ENCODE measurements around the gene EIF2S2.
"Not testable (repeated sequence)": the region's sequence is repeated elsewhere in the genome, so short reads cannot be mapped to it uniquely, and the experiment has no call there.

The EIF2S2 gene

DNA sequence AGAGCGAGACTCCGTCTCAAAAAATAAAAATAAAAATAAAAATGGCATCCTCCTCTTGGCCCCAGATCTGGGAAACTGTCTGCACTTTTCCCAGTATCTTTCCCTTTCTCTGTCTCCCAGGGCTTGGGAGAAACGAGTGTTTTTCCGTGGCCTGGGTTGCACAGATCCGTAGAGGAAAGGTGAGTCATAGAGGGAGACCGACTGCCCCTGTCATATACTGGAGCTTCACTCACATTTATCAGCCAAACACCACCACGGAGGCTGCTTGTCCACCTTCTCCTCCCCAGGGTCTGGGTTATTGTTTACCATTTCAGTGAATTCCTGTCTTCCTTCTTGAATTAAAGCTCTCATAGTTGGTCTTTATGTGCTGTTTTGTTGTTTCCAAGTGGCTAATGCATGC lies 31.9 kb upstream of the EIF2S2 start:
- peaks cover 3% of the 10 kb centered on the region for H3K4me1 ChIP-seq (ENCODE audit: insufficient read depth, insufficient read length)
- no peak for TF ChIP-seq ZNF274 (IDR thresholded peaks at IDR 0.05; ENCODE audit: low read depth, low read length)
- TF ChIP-seq YY1 (IDR thresholded peaks at IDR 0.05; ENCODE audit: insufficient read depth, insufficient read length) = no peak
- TF ChIP-seq SUZ12 (IDR thresholded peaks at IDR 0.05; ENCODE audit: extremely low read depth, insufficient read depth, insufficient read length) = no peak
- no peaks in the 10 kb centered on the region for H3K9me3 ChIP-seq (ENCODE audit: insufficient read depth, low read length)
- H3K27me3 ChIP-seq (ENCODE audit: insufficient read depth, insufficient read length) = no peaks in the 10 kb centered on the region
- no peak overlapping the region for H3K4me3 ChIP-seq (ENCODE audit: insufficient read length, low read depth)
- H3K36me3 ChIP-seq (ENCODE audit: insufficient read depth, insufficient read length, low read length) = no peaks in the 10 kb centered on the region
- no peak overlapping the region for H3K9ac ChIP-seq (ENCODE audit: insufficient read length, low read depth)
- no peak for DNase-seq (ENCODE audit: low read depth, low spot score)

DNA sequence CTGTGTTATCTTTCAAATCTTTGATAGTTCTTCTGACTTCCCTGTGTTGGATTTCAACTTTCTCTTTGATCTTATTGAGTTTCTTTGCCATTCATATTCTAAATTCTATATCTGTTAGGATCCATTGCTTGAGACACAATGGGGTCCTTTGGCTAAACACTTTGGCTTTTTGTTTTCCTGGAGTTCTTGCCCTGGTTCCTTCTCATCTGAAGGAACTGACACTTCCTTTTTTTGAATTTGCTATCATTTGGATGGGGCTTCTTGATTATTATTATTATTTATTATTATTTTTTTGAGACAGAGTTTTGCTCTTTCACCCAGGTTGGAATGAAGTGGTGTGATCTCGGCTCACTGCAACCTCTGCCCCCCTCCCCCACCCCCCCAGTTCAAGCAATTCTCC lies 30.1 kb upstream of the EIF2S2 start:
- H3K27me3 ChIP-seq (ENCODE audit: insufficient read depth, insufficient read length) = no peaks in the 10 kb centered on the region
- no peaks in the 10 kb centered on the region for H3K9me3 ChIP-seq (ENCODE audit: insufficient read depth, low read length)
- no peak overlapping the region for H3K9ac ChIP-seq (ENCODE audit: insufficient read length, low read depth)
- DNase-seq (ENCODE audit: low read depth, low spot score) = no peak
- H3K4me3 ChIP-seq (ENCODE audit: insufficient read length, low read depth) = no peak overlapping the region
- peaks cover 3% of the 10 kb centered on the region for H3K4me1 ChIP-seq (ENCODE audit: insufficient read depth, insufficient read length)
- TF ChIP-seq YY1 (IDR thresholded peaks at IDR 0.05; ENCODE audit: insufficient read depth, insufficient read length) = no peak
- no peaks in the 10 kb centered on the region for H3K36me3 ChIP-seq (ENCODE audit: insufficient read depth, insufficient read length, low read length)

DNA sequence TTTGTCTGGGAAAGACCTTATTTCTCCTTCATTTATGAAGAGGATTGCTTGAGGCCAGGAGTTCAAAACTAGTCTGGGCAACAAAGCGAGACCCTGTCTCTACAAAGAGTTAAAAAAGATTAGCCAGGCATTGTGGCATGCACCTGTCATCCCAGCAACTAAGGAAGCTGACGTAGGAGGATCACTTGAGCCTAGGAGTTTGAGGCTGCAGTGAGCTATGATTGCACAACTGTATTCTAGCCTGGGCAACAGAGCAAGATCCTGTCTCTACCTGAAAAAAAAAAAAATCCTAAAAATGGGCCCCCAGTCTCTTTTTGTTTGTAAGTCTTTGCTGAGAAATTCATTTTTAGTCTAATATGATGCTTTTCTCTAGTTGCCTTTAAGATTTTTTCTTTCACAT lies 29.2 kb upstream of the EIF2S2 start:
- TF ChIP-seq YY1 (IDR thresholded peaks at IDR 0.05; ENCODE audit: insufficient read depth, insufficient read length) = no peak
- no peak for TF ChIP-seq SUZ12 (IDR thresholded peaks at IDR 0.05; ENCODE audit: extremely low read depth, insufficient read depth, insufficient read length)
- no peak for TF ChIP-seq ZNF274 (IDR thresholded peaks at IDR 0.05; ENCODE audit: low read depth, low read length)
- H3K9ac ChIP-seq (ENCODE audit: insufficient read length, low read depth) = no peak overlapping the region
- no peak overlapping the region for H3K4me3 ChIP-seq (ENCODE audit: insufficient read length, low read depth)
- H3K36me3 ChIP-seq (ENCODE audit: insufficient read depth, insufficient read length, low read length) = no peaks in the 10 kb centered on the region
- H3K4me1 ChIP-seq (ENCODE audit: insufficient read depth, insufficient read length) = peaks cover 3% of the 10 kb centered on the region
- no peak for DNase-seq (ENCODE audit: low read depth, low spot score)
- no peaks in the 10 kb centered on the region for H3K27me3 ChIP-seq (ENCODE audit: insufficient read depth, insufficient read length)
- no peaks in the 10 kb centered on the region for H3K9me3 ChIP-seq (ENCODE audit: insufficient read depth, low read length)

DNA sequence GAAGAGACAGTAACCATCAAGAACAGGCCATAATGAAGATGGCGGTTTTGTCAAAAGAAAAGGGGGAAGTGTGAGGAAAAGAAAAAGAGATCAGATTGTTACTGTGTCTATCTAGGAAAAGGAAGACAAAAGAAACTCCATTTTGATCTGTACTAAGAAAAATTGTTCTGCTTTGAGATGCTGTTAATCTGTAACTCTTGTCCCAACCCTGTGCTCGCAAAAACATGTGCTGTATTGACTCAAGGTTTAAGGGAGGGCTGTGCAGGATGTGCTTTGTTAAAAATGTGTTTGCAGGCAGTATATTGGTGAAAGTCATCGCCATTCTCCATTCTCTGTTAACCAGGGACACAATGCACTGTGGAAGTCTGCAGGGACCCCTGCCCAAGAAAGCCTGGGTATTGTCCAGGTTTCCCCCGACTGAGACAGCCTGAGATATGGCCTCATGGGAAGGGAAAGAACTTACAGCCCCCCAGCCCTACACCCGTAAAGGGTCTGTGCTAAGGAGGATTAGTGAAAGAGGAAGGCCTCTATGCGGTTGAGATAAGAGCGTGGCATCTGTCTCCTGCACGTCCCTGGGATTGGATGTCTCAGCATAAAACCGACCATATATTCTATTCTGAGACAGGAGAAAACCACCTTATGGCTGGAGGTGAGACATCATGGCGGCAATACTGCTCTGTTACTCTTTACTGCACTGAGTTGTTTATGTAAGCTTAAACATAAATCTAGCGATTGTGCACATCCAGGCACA lies 23.7 kb upstream of the EIF2S2 start:
- H3K27me3 ChIP-seq (ENCODE audit: insufficient read depth, insufficient read length); H3K4me1 ChIP-seq (ENCODE audit: insufficient read depth, insufficient read length); H3K36me3 ChIP-seq (ENCODE audit: insufficient read depth, insufficient read length, low read length); H3K9ac ChIP-seq (ENCODE audit: insufficient read length, low read depth); DNase-seq (ENCODE audit: low read depth, low spot score); H3K4me3 ChIP-seq (ENCODE audit: insufficient read length, low read depth): not testable (repeated sequence)
- peaks cover 10% of the 10 kb centered on the region; the same call in 1 of the 2 replicates for H3K9me3 ChIP-seq (ENCODE audit: insufficient read depth, low read length)

DNA sequence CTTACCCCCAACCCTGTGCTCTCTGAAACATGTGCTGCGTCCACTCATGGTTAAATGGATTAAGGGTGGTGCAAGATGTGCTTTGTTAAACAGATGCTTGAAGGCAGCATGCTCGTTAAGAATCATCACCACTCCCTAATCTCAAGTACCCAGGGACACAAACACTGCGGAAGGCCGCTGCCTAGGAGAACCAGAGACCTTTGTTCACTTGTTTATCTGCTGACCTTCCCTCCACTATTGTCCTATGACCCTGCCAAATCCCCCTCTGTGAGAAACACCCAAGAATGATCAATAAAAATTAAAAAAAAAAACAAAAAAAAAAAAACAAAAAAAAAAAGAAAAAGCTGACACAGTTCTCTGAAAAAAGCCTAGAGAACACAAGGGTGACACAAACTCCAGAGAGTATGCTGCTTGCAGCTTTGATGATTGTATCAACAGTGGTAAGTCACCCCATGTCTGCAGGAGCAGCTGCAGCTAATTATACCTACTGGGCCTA lies 21.4 kb upstream of the EIF2S2 start:
- not testable (repeated sequence) for H3K27me3 ChIP-seq (ENCODE audit: insufficient read depth, insufficient read length); H3K36me3 ChIP-seq (ENCODE audit: insufficient read depth, insufficient read length, low read length); DNase-seq (ENCODE audit: low read depth, low spot score); H3K4me3 ChIP-seq (ENCODE audit: insufficient read length, low read depth); H3K4me1 ChIP-seq (ENCODE audit: insufficient read depth, insufficient read length); H3K9ac ChIP-seq (ENCODE audit: insufficient read length, low read depth)
- H3K9me3 ChIP-seq (ENCODE audit: insufficient read depth, low read length) = peaks cover 10% of the 10 kb centered on the region; the same call in 1 of the 2 replicates

DNA sequence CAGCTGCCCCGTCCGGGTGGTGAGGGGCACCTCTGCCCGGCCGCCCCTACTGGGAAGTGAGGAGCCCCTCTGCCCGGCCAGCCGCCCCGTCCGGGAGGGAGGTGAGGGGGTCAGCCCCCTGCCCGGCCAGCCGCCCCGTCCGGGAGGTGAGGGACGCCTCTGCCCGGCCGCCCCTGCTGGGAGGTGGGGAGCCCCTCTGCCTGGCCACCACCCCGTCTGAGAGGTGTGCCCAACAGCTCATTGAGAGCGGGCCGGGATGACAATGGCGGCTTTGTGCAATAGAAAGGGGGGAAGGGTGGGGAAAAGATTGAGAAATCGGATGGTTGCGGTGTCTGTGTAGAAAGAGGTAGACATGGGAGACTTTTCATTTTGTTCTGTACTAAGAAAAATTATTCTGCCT lies 20.9 kb upstream of the EIF2S2 start:
- not testable (repeated sequence) for H3K27me3 ChIP-seq (ENCODE audit: insufficient read depth, insufficient read length); H3K9ac ChIP-seq (ENCODE audit: insufficient read length, low read depth); DNase-seq (ENCODE audit: low read depth, low spot score); H3K4me1 ChIP-seq (ENCODE audit: insufficient read depth, insufficient read length); H3K4me3 ChIP-seq (ENCODE audit: insufficient read length, low read depth); H3K36me3 ChIP-seq (ENCODE audit: insufficient read depth, insufficient read length, low read length)
- peaks cover 10% of the 10 kb centered on the region; the same call in 1 of the 2 replicates for H3K9me3 ChIP-seq (ENCODE audit: insufficient read depth, low read length)

DNA sequence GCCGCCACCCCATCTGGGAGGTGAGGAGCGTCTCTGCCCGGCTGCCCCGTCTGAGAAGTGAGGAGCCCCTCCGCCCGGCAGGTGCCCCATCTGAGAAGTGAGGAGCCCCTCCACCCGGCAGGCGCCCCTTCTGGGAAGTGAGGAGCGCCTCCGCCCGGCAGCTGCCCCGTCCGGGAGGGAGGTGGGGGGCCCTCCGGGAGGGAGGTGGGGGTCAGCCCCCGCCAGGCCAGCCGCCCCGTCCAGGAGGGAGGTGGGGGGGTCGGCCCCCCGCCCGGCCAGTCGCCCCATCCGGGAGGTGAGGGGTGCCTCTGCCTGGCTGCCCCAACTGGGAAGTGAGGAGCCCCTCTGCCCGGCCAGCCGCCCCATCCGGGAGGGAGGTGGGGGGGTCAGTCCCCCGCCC lies 20.4 kb upstream of the EIF2S2 start:
- peaks cover 10% of the 10 kb centered on the region; the same call in 1 of the 2 replicates for H3K9me3 ChIP-seq (ENCODE audit: insufficient read depth, low read length)
- H3K4me1 ChIP-seq (ENCODE audit: insufficient read depth, insufficient read length); H3K9ac ChIP-seq (ENCODE audit: insufficient read length, low read depth); H3K27me3 ChIP-seq (ENCODE audit: insufficient read depth, insufficient read length); DNase-seq (ENCODE audit: low read depth, low spot score); H3K4me3 ChIP-seq (ENCODE audit: insufficient read length, low read depth); H3K36me3 ChIP-seq (ENCODE audit: insufficient read depth, insufficient read length, low read length): not testable (repeated sequence)

DNA sequence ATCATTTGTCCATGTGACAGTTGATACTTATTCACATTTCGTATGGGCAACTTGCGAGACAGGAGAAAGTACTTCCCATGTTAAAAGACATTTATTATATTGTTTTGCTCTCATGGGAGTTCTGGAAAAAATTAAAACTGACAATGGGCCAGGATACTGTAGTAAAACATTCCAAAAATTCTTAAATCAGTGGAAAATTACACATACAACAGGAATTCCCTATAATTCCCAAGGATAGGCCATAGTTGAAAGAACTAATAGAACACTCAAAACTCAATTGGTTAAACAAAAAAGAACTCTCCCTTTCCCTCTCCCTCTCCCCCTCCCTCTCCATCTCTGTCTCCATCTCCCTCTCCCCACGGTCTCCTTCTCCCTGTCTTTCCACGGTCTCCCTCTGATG lies 19.4 kb upstream of the EIF2S2 start:
- no peak overlapping the region for H3K4me3 ChIP-seq (ENCODE audit: insufficient read length, low read depth)
- peaks cover 8% of the 10 kb centered on the region for H3K27me3 ChIP-seq (ENCODE audit: insufficient read depth, insufficient read length)
- no peak for DNase-seq (ENCODE audit: low read depth, low spot score)
- TF ChIP-seq SUZ12 (IDR thresholded peaks at IDR 0.05; ENCODE audit: extremely low read depth, insufficient read depth, insufficient read length) = no peak
- TF ChIP-seq ZNF274 (IDR thresholded peaks at IDR 0.05; ENCODE audit: low read depth, low read length) = no peak
- no peak for TF ChIP-seq YY1 (IDR thresholded peaks at IDR 0.05; ENCODE audit: insufficient read depth, insufficient read length)
- H3K4me1 ChIP-seq (ENCODE audit: insufficient read depth, insufficient read length) = no peaks in the 10 kb centered on the region
- H3K9me3 ChIP-seq (ENCODE audit: insufficient read depth, low read length) = peaks cover 10% of the 10 kb centered on the region; the same call in 1 of the 2 replicates
- H3K9ac ChIP-seq (ENCODE audit: insufficient read length, low read depth) = no peak overlapping the region
- H3K36me3 ChIP-seq (ENCODE audit: insufficient read depth, insufficient read length, low read length) = no peaks in the 10 kb centered on the region
